Neuron (in vitro differentiated cells): ENCODE results near the gene DGKB.

Experiments
- H2AFZ ChIP-seq: one replicate; pipeline ENCODE4 v1.6.1; 2013; ENCODE audit warnings: low read depth, mild to moderate bottlenecking, inconsistent platforms, low read length, moderate library complexity
- H3K27me3 ChIP-seq: one replicate; pipeline ENCODE4 v1.6.1; 2013; ENCODE audit warnings: low read length; ENCODE audit not compliant: insufficient read depth
- H3K36me3 ChIP-seq: one replicate; pipeline ENCODE4 v1.6.1; 2013; ENCODE audit warnings: low read length; ENCODE audit not compliant: insufficient read depth
- H3K4me1 ChIP-seq: one replicate; pipeline ENCODE4 v1.6.1; 2013; ENCODE audit warnings: low read length; ENCODE audit not compliant: insufficient read depth
- H3K4me3 ChIP-seq: 2 replicates; pipeline ENCODE4 v1.5.1; 2013; ENCODE audit warnings: mild to moderate bottlenecking, low read length, moderate library complexity
- H3K9me3 ChIP-seq: one replicate; pipeline ENCODE4 v1.6.1; 2013; ENCODE audit warnings: low read length

DGKB gene

GRCh38 chr7:14738086-14738485, 164.5 kb downstream of the DGKB start:
- no peaks in the 10 kb centered on the region for H3K9me3 ChIP-seq
- no peaks in the 10 kb centered on the region for H3K36me3 ChIP-seq
- no peaks in the 10 kb centered on the region for H3K27me3 ChIP-seq

DNA sequence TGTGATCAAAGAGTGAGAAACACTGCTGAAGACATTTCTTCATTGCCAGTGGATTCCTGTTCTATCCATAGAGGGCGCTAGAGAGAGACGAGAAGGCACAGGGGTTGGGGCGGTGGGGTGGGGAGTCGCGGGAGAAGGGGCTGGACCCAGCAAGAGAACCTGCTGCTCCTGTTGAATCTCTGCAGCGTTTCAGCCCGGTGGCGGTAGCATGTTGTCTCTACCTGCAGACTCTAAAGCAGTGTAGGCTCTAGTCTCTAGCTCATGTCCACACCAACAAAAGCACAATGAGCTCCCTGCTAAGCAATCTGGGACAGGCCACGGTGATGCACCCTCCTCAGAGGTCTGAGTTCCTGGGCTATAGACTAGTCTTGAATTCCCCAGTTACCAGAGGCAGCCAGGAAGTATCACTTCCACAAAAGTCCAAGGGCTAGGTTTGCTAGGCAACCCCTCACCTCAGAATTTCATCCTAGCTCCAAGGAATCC, 167.7 kb downstream of the DGKB start:
- Histone ChIP-seq H3K9me3 (no peaks in the 10 kb centered on the region), H3K4me3 (no peak overlapping the region), H3K4me1 (no peaks in the 10 kb centered on the region), H2AFZ (no peak overlapping the region), H3K27me3 (no peaks in the 10 kb centered on the region), H3K36me3 (no peaks in the 10 kb centered on the region)

More at GRCh38 chr7:14738086-14738485, 164.5 kb downstream of the DGKB start:
- H2AFZ ChIP-seq, result no peak overlapping the region
- no peaks in the 10 kb centered on the region for H3K4me1 ChIP-seq
- no peak overlapping the region for H3K4me3 ChIP-seq

DNA sequence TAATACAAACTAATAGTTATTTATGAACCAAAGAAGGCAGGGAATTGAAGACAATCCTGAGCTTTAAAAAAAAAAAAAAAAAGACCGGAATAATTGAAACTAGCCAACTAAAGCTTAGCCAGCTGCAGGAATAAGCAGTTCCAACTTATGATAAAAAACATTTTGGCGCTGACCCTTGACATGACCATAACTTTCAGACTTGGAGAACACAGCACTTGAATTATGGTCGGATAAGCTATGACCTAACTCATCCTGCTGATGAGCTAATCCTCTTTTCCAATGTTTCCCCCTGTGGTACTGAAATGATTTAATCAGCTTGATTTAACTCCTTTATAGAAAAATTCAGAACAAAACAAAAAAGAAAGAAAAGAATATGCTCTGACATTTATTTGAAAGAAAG, 181.8 kb downstream of the DGKB start:
- Histone ChIP-seq H2AFZ (no peak overlapping the region), H3K27me3 (no peaks in the 10 kb centered on the region), H3K4me1 (no peaks in the 10 kb centered on the region), H3K9me3 (no peaks in the 10 kb centered on the region), H3K36me3 (no peaks in the 10 kb centered on the region), H3K4me3 (no peak overlapping the region)

DNA sequence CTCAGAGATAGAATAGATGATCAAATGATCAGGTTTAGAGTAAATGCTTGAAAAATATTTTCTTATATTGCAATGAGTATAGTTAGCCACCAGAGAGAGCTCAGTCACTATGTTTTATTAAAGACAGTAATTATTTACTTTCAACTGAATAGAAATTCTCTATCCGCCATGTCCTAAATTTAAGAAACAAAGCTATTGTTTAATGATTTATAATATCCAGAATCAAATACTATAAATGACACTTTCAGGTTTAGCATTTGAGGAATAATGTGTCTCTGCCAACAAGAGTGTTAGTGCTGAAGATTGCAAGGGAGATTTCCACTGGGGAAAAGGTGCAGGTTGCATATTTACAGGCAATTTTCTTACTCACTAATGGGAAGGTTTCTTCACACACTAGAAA, 184.7 kb downstream of the DGKB start:
- no peaks in the 10 kb centered on the region for H3K9me3 ChIP-seq
- H3K4me3 ChIP-seq, result no peak overlapping the region
- no peak overlapping the region for H2AFZ ChIP-seq
- no peaks in the 10 kb centered on the region for H3K27me3 ChIP-seq
- H3K4me1 ChIP-seq, result no peaks in the 10 kb centered on the region
- H3K36me3 ChIP-seq, result no peaks in the 10 kb centered on the region

GRCh38 chr7:14717169-14717568, 185.4 kb downstream of the DGKB start:
- no peaks in the 10 kb centered on the region for H3K4me1 ChIP-seq
- H3K27me3 ChIP-seq, result no peaks in the 10 kb centered on the region
- no peaks in the 10 kb centered on the region for H3K9me3 ChIP-seq
- no peak overlapping the region for H2AFZ ChIP-seq
- H3K4me3 ChIP-seq, result no peak overlapping the region
- H3K36me3 ChIP-seq, result no peaks in the 10 kb centered on the region

DNA sequence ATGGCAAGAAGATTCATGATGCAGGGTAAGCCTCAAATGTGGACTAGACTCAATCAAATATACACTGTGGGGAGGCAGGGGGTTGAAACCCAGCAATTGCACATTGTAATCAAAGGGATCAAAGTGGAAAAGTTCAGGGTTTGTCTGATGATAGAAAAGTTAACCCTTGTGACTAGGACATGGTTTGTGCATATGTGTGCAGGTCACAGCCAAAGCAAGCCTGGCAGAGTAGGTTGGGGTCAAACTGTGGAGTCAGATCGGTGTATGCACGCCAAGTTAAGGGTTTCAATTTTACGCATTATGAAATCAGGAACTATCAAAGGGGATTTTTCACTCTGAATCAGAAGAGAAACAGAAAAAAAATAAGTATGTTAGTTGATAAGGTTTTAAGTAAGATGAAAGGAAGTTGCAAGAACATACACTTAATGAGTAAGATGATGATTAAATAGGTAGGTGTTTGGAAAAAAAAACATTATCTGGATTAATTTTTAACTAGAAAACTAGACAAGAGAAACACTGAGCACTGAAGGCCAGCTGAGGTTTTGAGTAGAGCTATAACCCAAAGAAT, 188.3 kb downstream of the DGKB start:
- Histone ChIP-seq H3K27me3 (no peaks in the 10 kb centered on the region), H3K4me1 (no peaks in the 10 kb centered on the region), H3K9me3 (no peaks in the 10 kb centered on the region), H3K36me3 (no peaks in the 10 kb centered on the region), H3K4me3 (no peak overlapping the region), H2AFZ (no peak overlapping the region)

DNA sequence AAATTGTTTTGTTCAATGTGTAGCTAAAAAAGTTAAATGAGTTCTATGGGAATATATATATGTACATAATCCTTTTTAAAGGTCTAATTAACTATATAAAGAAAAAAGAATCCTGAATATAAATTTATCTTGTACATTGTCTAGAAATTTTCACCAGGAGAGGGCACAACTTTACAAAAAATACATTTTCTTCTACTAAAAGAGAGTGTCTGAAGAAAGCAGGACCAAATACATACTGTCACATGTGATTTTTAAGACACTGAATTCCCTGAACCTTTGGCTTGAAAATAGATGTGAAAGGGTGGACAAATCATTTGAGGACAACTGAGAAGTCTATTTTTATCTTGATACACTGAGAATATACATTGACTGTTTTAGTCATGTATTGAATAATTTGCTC, 204.3 kb downstream of the DGKB start:
- Histone ChIP-seq H2AFZ (no peak overlapping the region), H3K4me3 (no peak overlapping the region), H3K9me3 (no peaks in the 10 kb centered on the region), H3K4me1 (no peaks in the 10 kb centered on the region), H3K27me3 (no peaks in the 10 kb centered on the region), H3K36me3 (no peaks in the 10 kb centered on the region)

DNA sequence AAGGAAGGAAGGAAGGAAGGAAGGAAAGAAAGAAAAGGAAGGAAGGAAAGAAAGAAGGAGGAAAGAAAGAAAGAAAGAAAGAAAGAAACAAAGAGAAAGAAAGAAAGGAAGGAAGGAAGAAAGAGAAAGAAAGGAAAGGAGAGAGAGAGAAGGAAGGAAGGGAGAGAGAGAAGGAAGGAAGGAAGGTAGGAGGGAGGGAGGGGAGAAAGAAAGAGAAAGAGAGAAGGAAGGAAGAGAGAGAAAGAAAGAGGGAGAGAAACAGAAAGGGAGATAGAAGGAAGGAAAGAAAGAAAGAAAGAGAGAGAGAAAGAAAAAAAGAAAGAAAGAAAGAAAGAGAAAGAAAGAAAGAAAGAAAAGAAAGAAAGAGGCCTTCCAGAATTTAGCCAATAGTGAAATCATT, 204.9 kb downstream of the DGKB start:
- H3K36me3 ChIP-seq, result no peaks in the 10 kb centered on the region
- H3K9me3 ChIP-seq, result no peaks in the 10 kb centered on the region
- H3K4me1 ChIP-seq, result no peaks in the 10 kb centered on the region
- H3K27me3 ChIP-seq, result no peaks in the 10 kb centered on the region
- H3K4me3 ChIP-seq, result no peak overlapping the region
- H2AFZ ChIP-seq, result no peak overlapping the region

GRCh38 chr7:14691597-14692203, 210.9 kb downstream of the DGKB start:
- Histone ChIP-seq H2AFZ (no peak overlapping the region), H3K4me3 (no peak overlapping the region), H3K9me3 (no peaks in the 10 kb centered on the region), H3K27me3 (no peaks in the 10 kb centered on the region), H3K4me1 (no peaks in the 10 kb centered on the region), H3K36me3 (no peaks in the 10 kb centered on the region)

DNA sequence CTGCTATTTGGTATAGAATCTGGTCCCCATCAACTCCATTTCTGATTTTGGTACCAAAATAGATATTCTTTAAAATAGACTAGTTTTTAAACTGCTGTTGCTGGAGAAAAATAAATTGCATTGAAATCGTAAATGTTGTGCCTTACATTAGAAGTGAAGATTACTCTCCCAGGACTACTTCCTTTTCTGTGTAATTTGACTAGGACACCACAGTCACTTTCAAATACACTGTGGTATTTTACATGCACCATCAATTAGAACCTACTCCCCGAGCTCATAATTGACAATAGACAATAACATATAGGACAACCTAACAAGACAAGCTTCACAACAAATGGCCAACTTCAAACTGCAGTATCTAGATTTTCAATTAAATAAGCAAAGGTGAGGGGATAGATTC, 211.5 kb downstream of the DGKB start:
- Histone ChIP-seq H3K4me1 (no peaks in the 10 kb centered on the region), H3K36me3 (no peaks in the 10 kb centered on the region), H2AFZ (no peak overlapping the region), H3K4me3 (no peak overlapping the region), H3K27me3 (no peaks in the 10 kb centered on the region), H3K9me3 (no peaks in the 10 kb centered on the region)

- Histone ChIP-seq H3K4me3 (no peak overlapping the region), H3K4me1 (no peaks in the 10 kb centered on the region), H3K9me3 (no peaks in the 10 kb centered on the region), H3K27me3 (no peaks in the 10 kb centered on the region), H3K36me3 (no peaks in the 10 kb centered on the region), H2AFZ (no peak overlapping the region)
Observed at GRCh38 chr7:14690486-14690885, 212.1 kb downstream of the DGKB start.

GRCh38 chr7:14690075-14690474, 212.5 kb downstream of the DGKB start:
- H2AFZ ChIP-seq, result no peak overlapping the region
- no peaks in the 10 kb centered on the region for H3K27me3 ChIP-seq
- H3K4me1 ChIP-seq, result no peaks in the 10 kb centered on the region
- no peak overlapping the region for H3K4me3 ChIP-seq
- H3K9me3 ChIP-seq, result no peaks in the 10 kb centered on the region
- no peaks in the 10 kb centered on the region for H3K36me3 ChIP-seq

- Histone ChIP-seq H2AFZ (no peak overlapping the region), H3K27me3 (no peaks in the 10 kb centered on the region), H3K4me3 (no peak overlapping the region), H3K4me1 (no peaks in the 10 kb centered on the region), H3K36me3 (no peaks in the 10 kb centered on the region), H3K9me3 (no peaks in the 10 kb centered on the region)
Observed at GRCh38 chr7:14688208-14688607, 214.3 kb downstream of the DGKB start.

GRCh38 chr7:14687777-14688176, 214.8 kb downstream of the DGKB start:
- Histone ChIP-seq H2AFZ (no peak overlapping the region), H3K4me3 (no peak overlapping the region), H3K36me3 (no peaks in the 10 kb centered on the region), H3K4me1 (no peaks in the 10 kb centered on the region), H3K9me3 (no peaks in the 10 kb centered on the region), H3K27me3 (no peaks in the 10 kb centered on the region)
